ENCODE measurements around the gene BNC2.

The BNC2 gene

GRCh38 chr9:16368237-16369087 is 502.0 kb downstream of the BNC2 start:
- no peak overlapping the region for H3K4me2 ChIP-seq (ENCODE audit: low read depth, low read length, poor library complexity, severe bottlenecking)
- TF ChIP-seq CTCF (conservative IDR thresholded peaks at IDR 0.05; ENCODE audit: low read length) (no peak), EZH2phosphoT487 (IDR thresholded peaks at IDR 0.05; ENCODE audit: borderline replicate concordance) (no peak)
- H3K79me2 ChIP-seq (ENCODE audit: insufficient read depth, low read length): no peaks in the 10 kb centered on the region
- no peaks in the 10 kb centered on the region for H3F3A ChIP-seq (ENCODE audit: low read depth)
- no peak overlapping the region for H3K4me3 ChIP-seq (ENCODE audit: low read length, poor library complexity, severe bottlenecking)
- H3K9me2 ChIP-seq (replicated peaks; ENCODE audit: low read depth, low read length): no peaks in the 10 kb centered on the region
- no peaks in the 10 kb centered on the region for H3K36me3 ChIP-seq (ENCODE audit: insufficient read depth, low read length)
- H2AFZ ChIP-seq (ENCODE audit: low read length): no peak overlapping the region
- H3K27me3 ChIP-seq (ENCODE audit: insufficient read depth, low read length, poor library complexity, severe bottlenecking): no peaks in the 10 kb centered on the region
- H3K9me3 ChIP-seq (ENCODE audit: insufficient read depth, low read depth, low read length): no peaks in the 10 kb centered on the region
- no peak overlapping the region for H3K9ac ChIP-seq (ENCODE audit: low read depth, low read length, poor library complexity, severe bottlenecking)
- no peaks in the 10 kb centered on the region for H4K20me1 ChIP-seq (ENCODE audit: insufficient read depth, low read length, poor library complexity, severe bottlenecking)
- H3K4me1 ChIP-seq (ENCODE audit: insufficient read depth, low read length, poor library complexity, severe bottlenecking): no peaks in the 10 kb centered on the region

- TF ChIP-seq CTCF (conservative IDR thresholded peaks at IDR 0.05; ENCODE audit: low read length) (no peak), EZH2phosphoT487 (IDR thresholded peaks at IDR 0.05; ENCODE audit: borderline replicate concordance) (no peak)
- Histone ChIP-seq H3K36me3 (ENCODE audit: insufficient read depth, low read length) (no peaks in the 10 kb centered on the region), H2AFZ (ENCODE audit: low read length) (no peak overlapping the region), H3K4me2 (ENCODE audit: low read depth, low read length, poor library complexity, severe bottlenecking) (no peak overlapping the region), H3K79me2 (ENCODE audit: insufficient read depth, low read length) (no peaks in the 10 kb centered on the region), H3K9me3 (ENCODE audit: insufficient read depth, low read depth, low read length) (no peaks in the 10 kb centered on the region), H3K4me1 (ENCODE audit: insufficient read depth, low read length, poor library complexity, severe bottlenecking) (no peaks in the 10 kb centered on the region), H3F3A (ENCODE audit: low read depth) (no peaks in the 10 kb centered on the region), H3K4me3 (ENCODE audit: low read length, poor library complexity, severe bottlenecking) (no peak overlapping the region), H3K27me3 (ENCODE audit: insufficient read depth, low read length, poor library complexity, severe bottlenecking) (no peaks in the 10 kb centered on the region), H3K9me2 (replicated peaks; ENCODE audit: low read depth, low read length) (no peaks in the 10 kb centered on the region), H3K9ac (ENCODE audit: low read depth, low read length, poor library complexity, severe bottlenecking) (no peak overlapping the region), H4K20me1 (ENCODE audit: insufficient read depth, low read length, poor library complexity, severe bottlenecking) (no peaks in the 10 kb centered on the region)
Measured at GRCh38 chr9:16367605-16368231, 502.8 kb downstream of the BNC2 start.

GRCh38 chr9:16364347-16364746 is 506.1 kb downstream of the BNC2 start:
- Histone ChIP-seq H3K4me2 (ENCODE audit: low read depth, low read length, poor library complexity, severe bottlenecking) (no peak overlapping the region), H3K4me3 (ENCODE audit: low read length, poor library complexity, severe bottlenecking) (no peak overlapping the region), H3K9me3 (ENCODE audit: insufficient read depth, low read depth, low read length) (no peaks in the 10 kb centered on the region), H3K27me3 (ENCODE audit: insufficient read depth, low read length, poor library complexity, severe bottlenecking) (no peaks in the 10 kb centered on the region), H3F3A (ENCODE audit: low read depth) (no peaks in the 10 kb centered on the region), H3K36me3 (ENCODE audit: insufficient read depth, low read length) (no peaks in the 10 kb centered on the region), H3K4me1 (ENCODE audit: insufficient read depth, low read length, poor library complexity, severe bottlenecking) (no peaks in the 10 kb centered on the region), H3K9me2 (replicated peaks; ENCODE audit: low read depth, low read length) (no peaks in the 10 kb centered on the region), H3K79me2 (ENCODE audit: insufficient read depth, low read length) (no peaks in the 10 kb centered on the region), H4K20me1 (ENCODE audit: insufficient read depth, low read length, poor library complexity, severe bottlenecking) (no peaks in the 10 kb centered on the region), H2AFZ (ENCODE audit: low read length) (no peak overlapping the region), H3K9ac (ENCODE audit: low read depth, low read length, poor library complexity, severe bottlenecking) (no peak overlapping the region)
- TF ChIP-seq CTCF (conservative IDR thresholded peaks at IDR 0.05; ENCODE audit: low read length) (no peak), EZH2phosphoT487 (IDR thresholded peaks at IDR 0.05; ENCODE audit: borderline replicate concordance) (no peak)

Measured in Loucy (cell line).